ENCODE data around the gene SAP25. TPM values are rescaled to one million over a fixed set of nuclear protein-coding genes. Genes with fewer than 3 reads are reported as not detected.

Gene SAP25
- total and polyA plus RNA-seq, 2 experiments from 2014 or later: 3.8 to 4.1 TPM

DNA sequence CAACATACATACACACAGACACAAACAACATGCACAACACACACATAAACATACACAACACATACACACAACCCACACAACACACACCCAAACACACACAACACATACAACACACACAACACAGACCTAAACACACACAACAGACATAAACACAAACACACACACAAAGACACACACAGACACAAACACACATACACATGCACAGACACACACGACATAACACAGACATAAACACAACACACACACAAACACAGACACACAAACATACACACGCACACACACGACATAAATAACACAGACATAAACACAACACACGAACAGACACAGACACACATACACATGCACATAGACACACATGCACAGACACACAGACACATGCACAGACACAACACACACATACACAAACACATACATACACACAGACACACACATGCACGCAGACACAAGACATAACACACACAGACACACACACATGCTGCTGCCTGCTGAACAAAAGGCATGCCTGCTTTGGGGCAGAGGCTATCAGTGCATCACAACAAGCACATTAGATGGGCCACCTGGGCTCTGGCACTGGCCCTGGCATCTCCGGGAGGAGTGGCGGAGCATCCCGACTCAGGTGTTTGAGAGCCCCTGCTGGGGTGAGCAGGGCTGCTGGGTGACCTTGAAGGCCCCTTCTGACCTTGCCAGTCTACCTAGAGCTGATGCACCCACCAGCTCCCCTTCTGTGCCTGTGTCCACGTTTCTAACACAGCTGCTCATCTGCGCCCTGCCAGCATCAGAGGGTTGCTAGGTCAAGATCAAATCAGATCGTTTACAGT is 7.0 kb upstream of the SAP25 start:
- TF ChIP-seq, protein P1, sequence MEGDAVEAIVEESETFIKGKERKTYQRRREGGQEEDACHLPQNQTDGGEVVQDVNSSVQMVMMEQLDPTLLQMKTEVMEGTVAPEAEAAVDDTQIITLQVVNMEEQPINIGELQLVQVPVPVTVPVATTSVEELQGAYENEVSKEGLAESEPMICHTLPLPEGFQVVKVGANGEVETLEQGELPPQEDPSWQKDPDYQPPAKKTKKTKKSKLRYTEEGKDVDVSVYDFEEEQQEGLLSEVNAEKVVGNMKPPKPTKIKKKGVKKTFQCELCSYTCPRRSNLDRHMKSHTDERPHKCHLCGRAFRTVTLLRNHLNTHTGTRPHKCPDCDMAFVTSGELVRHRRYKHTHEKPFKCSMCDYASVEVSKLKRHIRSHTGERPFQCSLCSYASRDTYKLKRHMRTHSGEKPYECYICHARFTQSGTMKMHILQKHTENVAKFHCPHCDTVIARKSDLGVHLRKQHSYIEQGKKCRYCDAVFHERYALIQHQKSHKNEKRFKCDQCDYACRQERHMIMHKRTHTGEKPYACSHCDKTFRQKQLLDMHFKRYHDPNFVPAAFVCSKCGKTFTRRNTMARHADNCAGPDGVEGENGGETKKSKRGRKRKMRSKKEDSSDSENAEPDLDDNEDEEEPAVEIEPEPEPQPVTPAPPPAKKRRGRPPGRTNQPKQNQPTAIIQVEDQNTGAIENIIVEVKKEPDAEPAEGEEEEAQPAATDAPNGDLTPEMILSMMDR (conservative IDR thresholded peaks at IDR 0.05; ENCODE audit: low read depth in 2 of 2): no peak
- TF ChIP-seq CREB1 (CRISPR knock-in tag; IDR thresholded peaks at IDR 0.05; ENCODE audit: low read depth) (no peak), ZNF331 (CRISPR knock-in tag; IDR thresholded peaks at IDR 0.05; ENCODE audit: low read depth) (no peak), EZH2phosphoT487 (IDR thresholded peaks at IDR 0.05; ENCODE audit: unreplicated experiment) (no peak), EZH2 (IDR thresholded peaks at IDR 0.05; ENCODE audit: low read depth, unreplicated experiment) (no peak)
- TF ChIP-seq, protein P2, sequence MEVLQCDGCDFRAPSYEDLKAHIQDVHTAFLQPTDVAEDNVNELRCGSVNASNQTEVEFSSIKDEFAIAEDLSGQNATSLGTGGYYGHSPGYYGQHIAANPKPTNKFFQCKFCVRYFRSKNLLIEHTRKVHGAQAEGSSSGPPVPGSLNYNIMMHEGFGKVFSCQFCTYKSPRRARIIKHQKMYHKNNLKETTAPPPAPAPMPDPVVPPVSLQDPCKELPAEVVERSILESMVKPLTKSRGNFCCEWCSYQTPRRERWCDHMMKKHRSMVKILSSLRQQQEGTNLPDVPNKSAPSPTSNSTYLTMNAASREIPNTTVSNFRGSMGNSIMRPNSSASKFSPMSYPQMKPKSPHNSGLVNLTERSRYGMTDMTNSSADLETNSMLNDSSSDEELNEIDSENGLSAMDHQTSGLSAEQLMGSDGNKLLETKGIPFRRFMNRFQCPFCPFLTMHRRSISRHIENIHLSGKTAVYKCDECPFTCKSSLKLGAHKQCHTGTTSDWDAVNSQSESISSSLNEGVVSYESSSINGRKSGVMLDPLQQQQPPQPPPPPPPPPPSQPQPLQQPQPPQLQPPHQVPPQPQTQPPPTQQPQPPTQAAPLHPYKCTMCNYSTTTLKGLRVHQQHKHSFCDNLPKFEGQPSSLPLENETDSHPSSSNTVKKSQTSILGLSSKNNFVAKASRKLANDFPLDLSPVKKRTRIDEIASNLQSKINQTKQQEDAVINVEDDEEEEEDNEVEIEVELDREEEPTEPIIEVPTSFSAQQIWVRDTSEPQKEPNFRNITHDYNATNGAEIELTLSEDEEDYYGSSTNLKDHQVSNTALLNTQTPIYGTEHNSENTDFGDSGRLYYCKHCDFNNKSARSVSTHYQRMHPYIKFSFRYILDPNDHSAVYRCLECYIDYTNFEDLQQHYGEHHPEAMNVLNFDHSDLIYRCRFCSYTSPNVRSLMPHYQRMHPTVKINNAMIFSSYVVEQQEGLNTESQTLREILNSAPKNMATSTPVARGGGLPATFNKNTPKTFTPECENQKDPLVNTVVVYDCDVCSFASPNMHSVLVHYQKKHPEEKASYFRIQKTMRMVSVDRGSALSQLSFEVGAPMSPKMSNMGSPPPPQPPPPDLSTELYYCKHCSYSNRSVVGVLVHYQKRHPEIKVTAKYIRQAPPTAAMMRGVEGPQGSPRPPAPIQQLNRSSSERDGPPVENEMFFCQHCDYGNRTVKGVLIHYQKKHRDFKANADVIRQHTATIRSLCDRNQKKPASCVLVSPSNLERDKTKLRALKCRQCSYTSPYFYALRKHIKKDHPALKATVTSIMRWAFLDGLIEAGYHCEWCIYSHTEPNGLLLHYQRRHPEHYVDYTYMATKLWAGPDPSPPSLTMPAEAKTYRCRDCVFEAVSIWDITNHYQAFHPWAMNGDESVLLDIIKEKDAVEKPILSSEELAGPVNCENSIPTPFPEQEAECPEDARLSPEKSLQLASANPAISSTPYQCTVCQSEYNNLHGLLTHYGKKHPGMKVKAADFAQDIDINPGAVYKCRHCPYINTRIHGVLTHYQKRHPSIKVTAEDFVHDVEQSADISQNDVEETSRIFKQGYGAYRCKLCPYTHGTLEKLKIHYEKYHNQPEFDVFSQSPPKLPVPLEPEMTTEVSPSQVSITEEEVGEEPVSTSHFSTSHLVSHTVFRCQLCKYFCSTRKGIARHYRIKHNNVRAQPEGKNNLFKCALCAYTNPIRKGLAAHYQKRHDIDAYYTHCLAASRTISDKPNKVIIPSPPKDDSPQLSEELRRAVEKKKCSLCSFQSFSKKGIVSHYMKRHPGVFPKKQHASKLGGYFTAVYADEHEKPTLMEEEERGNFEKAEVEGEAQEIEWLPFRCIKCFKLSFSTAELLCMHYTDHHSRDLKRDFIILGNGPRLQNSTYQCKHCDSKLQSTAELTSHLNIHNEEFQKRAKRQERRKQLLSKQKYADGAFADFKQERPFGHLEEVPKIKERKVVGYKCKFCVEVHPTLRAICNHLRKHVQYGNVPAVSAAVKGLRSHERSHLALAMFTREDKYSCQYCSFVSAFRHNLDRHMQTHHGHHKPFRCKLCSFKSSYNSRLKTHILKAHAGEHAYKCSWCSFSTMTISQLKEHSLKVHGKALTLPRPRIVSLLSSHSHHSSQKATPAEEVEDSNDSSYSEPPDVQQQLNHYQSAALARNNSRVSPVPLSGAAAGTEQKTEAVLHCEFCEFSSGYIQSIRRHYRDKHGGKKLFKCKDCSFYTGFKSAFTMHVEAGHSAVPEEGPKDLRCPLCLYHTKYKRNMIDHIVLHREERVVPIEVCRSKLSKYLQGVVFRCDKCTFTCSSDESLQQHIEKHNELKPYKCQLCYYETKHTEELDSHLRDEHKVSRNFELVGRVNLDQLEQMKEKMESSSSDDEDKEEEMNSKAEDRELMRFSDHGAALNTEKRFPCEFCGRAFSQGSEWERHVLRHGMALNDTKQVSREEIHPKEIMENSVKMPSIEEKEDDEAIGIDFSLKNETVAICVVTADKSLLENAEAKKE (CRISPR knock-in tag; IDR thresholded peaks at IDR 0.05): no peak
- TF ChIP-seq, protein P3, sequence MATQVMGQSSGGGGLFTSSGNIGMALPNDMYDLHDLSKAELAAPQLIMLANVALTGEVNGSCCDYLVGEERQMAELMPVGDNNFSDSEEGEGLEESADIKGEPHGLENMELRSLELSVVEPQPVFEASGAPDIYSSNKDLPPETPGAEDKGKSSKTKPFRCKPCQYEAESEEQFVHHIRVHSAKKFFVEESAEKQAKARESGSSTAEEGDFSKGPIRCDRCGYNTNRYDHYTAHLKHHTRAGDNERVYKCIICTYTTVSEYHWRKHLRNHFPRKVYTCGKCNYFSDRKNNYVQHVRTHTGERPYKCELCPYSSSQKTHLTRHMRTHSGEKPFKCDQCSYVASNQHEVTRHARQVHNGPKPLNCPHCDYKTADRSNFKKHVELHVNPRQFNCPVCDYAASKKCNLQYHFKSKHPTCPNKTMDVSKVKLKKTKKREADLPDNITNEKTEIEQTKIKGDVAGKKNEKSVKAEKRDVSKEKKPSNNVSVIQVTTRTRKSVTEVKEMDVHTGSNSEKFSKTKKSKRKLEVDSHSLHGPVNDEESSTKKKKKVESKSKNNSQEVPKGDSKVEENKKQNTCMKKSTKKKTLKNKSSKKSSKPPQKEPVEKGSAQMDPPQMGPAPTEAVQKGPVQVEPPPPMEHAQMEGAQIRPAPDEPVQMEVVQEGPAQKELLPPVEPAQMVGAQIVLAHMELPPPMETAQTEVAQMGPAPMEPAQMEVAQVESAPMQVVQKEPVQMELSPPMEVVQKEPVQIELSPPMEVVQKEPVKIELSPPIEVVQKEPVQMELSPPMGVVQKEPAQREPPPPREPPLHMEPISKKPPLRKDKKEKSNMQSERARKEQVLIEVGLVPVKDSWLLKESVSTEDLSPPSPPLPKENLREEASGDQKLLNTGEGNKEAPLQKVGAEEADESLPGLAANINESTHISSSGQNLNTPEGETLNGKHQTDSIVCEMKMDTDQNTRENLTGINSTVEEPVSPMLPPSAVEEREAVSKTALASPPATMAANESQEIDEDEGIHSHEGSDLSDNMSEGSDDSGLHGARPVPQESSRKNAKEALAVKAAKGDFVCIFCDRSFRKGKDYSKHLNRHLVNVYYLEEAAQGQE (IDR thresholded peaks at IDR 0.05; ENCODE audit: unreplicated experiment): no peak
- TF ChIP-seq, protein P4, sequence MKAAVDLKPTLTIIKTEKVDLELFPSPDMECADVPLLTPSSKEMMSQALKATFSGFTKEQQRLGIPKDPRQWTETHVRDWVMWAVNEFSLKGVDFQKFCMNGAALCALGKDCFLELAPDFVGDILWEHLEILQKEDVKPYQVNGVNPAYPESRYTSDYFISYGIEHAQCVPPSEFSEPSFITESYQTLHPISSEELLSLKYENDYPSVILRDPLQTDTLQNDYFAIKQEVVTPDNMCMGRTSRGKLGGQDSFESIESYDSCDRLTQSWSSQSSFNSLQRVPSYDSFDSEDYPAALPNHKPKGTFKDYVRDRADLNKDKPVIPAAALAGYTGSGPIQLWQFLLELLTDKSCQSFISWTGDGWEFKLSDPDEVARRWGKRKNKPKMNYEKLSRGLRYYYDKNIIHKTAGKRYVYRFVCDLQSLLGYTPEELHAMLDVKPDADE (IDR thresholded peaks at IDR 0.05): no peak
- H3K27me3 ChIP-seq (ENCODE audit: insufficient read depth): no peaks in the 10 kb centered on the region
- no peak overlapping the region for H3K27ac Mint-ChIP-seq
- H3K4me1 Mint-ChIP-seq: peaks cover 23% of the 10 kb centered on the region
- H3K27me3 Mint-ChIP-seq (ENCODE audit: insufficient read depth, low read depth, poor library complexity): peaks cover 18% of the 10 kb centered on the region
- H3K36me3 Mint-ChIP-seq (ENCODE audit: low read depth): peaks cover 9% of the 10 kb centered on the region
- H3K36me3 ChIP-seq (ENCODE audit: insufficient read depth): peaks cover 9% of the 10 kb centered on the region; the same call in 1 of the 2 replicates
- H3K4me3 ChIP-seq: no peak overlapping the region
- peaks cover 8% of the 10 kb centered on the region; the same call in 1 of the 2 replicates for H4K20me1 ChIP-seq (replicated peaks; ENCODE audit: insufficient read depth)
- H3K4me2 ChIP-seq: no peak overlapping the region
- no peaks in the 10 kb centered on the region for H3K9me2 ChIP-seq (ENCODE audit: insufficient read depth)
- H3F3A ChIP-seq (replicated peaks; ENCODE audit: low read depth): peaks cover 23% of the 10 kb centered on the region
- no peak overlapping the region for H2AFZ ChIP-seq
- H3K4me3 Mint-ChIP-seq: no peak overlapping the region
- DNase-seq (ENCODE audit: low spot score) (no peak), ATAC-seq (no peak)
- peaks cover 21% of the 10 kb centered on the region for H3K79me2 ChIP-seq (replicated peaks; ENCODE audit: insufficient read depth)
- H3K4me1 ChIP-seq (ENCODE audit: insufficient read depth): peaks cover 17% of the 10 kb centered on the region
- H3K9me3 Mint-ChIP-seq: no peaks in the 10 kb centered on the region
- no peak overlapping the region for H3K27ac ChIP-seq (ENCODE audit: low read depth)
